HG03469 (cell line): Measurements from ENCODE around the gene SLC25A51.
"Not testable (repeated sequence)": the region's sequence is repeated elsewhere in the genome, so short reads cannot be mapped to it uniquely, and the experiment has no call there.

ENCODE experiments used
- ATAC-seq: cut with Tn5 transposase; IDR thresholded peaks from one replicate; pipeline ENCODE4 v1.9.1; 2021; ENCODE audit warnings: mild to moderate bottlenecking, moderate library complexity, moderate number of reproducible peaks; ENCODE audit not compliant: unreplicated experiment

Gene SLC25A51

GRCh38 chr9:37921546-37922300 lies 17.8 kb upstream of the SLC25A51 start:
- no peak for ATAC-seq

DNA sequence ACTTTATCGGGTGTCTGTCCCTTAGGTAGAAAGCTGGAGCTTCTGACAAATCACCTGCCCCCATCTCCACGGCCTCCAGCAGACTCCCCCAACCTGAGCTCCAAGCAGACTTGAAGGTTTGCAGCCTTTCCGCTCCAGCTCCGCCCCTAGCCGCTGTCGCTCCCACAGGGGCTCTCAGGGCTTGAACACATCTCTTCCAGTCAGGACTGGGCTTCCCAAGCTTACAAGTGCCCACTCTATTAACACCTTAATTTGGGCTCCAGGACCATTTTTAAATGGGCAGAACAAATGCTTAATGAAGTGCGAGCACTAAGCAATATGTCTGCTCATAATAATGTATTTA lies 17.2 kb upstream of the SLC25A51 start:
- no peak for ATAC-seq

GRCh38 chr9:37920471-37921167 lies 16.7 kb upstream of the SLC25A51 start:
- ATAC-seq = peak; percentile 60

- no peak for ATAC-seq
These were observed 16.0 kb upstream of the SLC25A51 start for GRCh38 chr9:37919956-37920335.

- no peak for ATAC-seq
These were observed 15.5 kb upstream of the SLC25A51 start for GRCh38 chr9:37919246-37919955.

DNA sequence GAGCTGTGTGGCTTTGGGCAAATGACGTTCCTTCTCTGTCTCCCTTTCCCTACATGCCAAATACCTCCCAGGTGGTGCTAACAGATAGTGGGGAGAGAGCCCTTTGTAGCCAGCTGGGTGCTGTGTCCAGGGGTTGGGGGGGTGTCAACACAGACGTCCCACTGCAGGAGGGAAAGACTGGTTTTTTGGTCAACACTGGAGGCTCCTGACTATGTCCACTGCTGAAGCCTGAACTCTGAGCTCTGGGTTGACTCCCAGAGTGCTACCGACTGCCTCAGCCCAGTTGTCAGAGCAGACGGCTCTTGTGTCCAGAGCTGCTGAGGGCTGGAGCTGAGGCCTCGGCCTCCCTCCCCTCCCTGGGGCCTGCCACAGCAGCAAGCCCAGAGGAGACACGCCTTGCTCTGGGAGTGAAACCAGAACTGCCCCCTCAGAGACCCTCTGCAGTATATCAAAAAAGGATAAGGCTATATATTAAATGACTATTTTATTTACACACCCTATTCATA lies 14.8 kb upstream of the SLC25A51 start:
- no peak for ATAC-seq

DNA sequence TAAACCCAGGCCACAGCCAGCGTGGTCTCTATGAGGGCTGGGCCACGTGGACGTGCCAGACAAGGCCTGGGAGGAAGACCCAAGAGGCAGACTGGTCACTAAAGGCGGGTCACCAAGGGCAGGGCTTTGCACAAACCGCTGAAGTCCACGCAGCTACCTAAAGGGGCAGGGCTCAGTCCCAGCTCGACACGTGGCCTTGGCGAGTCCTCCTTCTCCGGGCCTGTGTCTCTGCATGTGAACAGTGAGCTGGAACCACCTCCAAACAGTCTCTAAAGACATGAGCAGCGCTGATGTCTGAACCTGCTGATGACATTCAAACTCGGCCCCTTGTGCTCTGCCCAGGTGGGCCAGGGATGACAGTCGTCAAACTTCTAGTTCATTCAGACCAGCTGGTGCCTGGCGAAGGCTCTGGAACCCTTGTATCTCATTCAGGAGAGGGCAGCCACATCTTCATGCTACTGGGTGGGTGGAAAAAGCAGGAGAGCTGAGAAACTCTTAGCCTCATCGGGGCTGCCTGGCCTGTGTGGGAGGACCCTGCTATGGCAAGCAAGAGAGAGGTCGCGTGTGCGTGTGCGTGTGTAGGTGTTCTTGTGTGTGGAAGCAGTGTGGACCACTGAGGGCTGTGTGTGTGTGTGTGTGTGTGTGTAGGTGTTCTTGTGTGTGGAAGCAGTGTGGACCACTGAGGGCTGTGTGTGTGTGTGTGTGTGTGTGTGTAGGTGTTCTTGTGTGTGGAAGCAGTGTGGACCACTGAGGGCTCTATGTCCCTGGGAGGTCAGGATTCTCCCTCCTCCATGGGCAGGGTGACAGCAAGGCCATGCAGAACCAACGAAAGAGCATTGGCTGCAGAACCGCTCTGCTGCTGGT lies 14.1 kb upstream of the SLC25A51 start:
- ATAC-seq = no peak

DNA sequence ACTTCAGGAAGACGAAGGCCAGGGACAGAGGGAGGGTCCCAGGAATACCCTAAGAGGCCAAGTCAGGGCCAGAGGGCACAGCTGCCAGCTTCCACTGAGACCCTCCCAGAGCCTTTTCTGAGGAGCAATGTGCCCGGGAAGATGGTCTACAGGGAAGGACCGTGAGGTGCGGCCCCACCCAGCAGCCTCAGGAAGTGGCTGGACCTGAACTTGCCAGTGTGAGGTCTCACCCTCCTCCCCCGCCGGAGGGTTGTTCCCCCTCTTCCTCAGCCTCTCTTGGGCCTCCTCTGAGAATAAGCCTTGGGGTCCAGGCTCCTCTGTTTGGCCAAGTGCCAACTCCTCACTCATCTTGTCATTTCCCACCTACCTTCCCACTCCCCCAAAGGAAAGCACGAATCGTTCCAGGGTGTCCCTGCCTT lies 13.4 kb upstream of the SLC25A51 start:
- no peak for ATAC-seq

- no peak for ATAC-seq
These were observed 12.8 kb upstream of the SLC25A51 start for GRCh38 chr9:37916471-37917312.

GRCh38 chr9:37915911-37916470 lies 12.1 kb upstream of the SLC25A51 start:
- ATAC-seq = no peak

- ATAC-seq = no peak
These were observed 10.9 kb upstream of the SLC25A51 start for GRCh38 chr9:37914701-37915358.

DNA sequence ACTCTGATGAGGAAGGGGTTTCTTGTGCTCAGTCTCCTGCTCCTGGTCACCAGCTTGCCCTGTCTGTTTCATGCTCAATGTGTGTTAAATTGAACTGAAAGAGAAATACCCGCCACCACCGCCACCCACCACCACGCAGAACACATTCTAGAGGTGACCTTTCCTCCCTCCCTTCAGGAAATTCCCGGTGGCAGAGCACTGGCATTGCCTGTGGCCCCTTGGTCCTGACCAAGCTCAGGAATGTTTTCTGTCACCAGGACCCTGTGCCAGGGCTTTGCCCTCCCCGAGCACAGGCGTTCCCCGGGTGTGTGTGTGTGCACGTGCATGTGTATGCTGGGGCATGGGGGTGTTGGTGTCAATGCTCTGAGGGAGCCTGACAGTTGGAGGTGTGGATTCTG lies 10.2 kb upstream of the SLC25A51 start:
- no peak for ATAC-seq

- ATAC-seq = peak; percentile 76
These were observed 9.7 kb upstream of the SLC25A51 start for GRCh38 chr9:37913480-37914153.

- ATAC-seq = no peak
These were observed 7.3 kb upstream of the SLC25A51 start for GRCh38 chr9:37911271-37911681.

DNA sequence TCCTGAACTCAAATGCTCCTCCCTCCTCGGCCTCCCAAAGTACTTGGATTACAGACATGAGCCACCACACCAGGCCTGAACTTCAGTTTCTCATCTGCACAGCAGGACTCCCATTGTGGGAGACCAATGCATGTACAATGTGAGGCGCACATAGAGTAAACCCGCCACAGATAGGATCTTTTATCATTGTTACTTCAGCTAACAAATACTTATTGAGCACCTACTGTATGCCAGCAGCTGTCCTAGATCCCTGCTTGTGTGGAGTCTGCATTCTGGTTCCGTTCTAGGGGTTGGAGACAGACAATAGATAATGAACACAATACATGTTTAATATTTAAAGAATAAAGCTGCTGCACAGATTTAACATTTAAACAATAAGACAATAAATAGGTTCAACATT lies 6.3 kb upstream of the SLC25A51 start:
- no peak for ATAC-seq

DNA sequence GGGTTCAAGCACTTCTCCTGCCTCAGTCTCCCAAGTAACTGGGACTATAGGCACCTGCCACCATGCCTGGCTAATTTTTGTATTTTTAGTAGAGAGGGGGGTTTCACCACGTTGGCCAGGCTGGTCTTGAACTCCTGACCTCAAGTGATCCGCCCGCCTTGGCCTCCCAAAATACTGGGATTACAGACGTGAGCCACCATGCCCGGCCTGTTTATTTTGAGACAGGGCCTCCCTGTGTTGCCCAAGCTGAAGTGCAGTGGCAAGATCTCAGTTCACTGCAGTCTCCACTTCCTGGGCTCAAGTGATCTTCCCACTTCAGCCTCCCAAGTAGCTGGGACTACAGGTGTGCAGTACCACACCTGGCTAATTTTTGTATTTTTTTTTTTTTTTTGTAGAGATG lies 5.9 kb upstream of the SLC25A51 start:
- not testable (repeated sequence) for ATAC-seq

- no peak for ATAC-seq
These were observed 5.4 kb upstream of the SLC25A51 start for GRCh38 chr9:37909326-37909725.

DNA sequence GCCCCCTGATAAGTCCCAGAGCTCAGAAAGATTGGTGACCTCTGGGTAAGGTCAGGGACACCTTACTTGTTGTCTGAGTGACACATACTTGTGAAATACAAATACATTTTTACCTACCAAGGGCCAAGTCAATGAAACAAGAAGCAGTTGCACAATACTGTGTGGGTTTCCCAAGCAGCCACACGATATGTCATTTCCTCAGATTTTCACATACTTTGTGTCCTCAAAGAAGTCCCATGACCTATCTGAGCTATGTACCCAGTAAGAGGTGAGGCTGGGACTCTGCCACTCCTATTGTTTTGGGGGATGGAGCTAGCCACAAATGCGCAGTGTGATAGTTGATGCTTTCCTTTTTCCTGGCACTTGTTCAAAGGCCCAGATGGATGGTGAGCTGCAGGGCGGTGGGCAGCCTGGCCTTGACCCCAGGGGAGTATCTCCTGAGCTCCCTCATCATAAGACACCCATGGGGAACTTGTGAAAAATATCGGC lies 4.8 kb upstream of the SLC25A51 start:
- ATAC-seq = no peak
